HG02938 (cell line): ENCODE data around the gene FBXL13.
"Not testable (repeated sequence)": the region's sequence is repeated elsewhere in the genome, so short reads cannot be mapped to it uniquely, and the experiment has no call there.

Experiments used
- ATAC-seq: cut with Tn5 transposase; IDR thresholded peaks from one replicate; pipeline ENCODE4 v1.9.1; 2021; ENCODE audit warnings: mild to moderate bottlenecking, moderate library complexity; ENCODE audit not compliant: unreplicated experiment

Gene FBXL13

DNA sequence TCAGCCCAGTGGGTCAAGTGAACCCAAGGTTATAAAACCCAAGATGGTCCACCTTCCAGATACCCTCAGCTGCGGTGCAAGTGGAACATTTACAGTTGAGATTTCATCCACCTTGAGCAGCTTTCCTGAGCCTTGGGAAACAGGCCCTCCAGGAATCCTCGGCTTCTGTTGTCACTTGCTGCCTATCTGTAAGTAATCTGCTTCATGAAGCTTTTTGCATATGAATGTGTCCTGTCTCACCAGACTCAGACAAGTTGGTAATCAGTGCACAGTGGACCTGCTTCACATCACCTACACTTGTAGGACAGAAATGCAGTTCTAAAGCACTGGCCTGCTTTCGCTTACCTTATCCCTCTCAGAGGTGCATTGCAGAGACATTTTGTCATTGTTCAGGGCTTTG, 245.5 kb downstream of the FBXL13 start:
- no peak for ATAC-seq

DNA sequence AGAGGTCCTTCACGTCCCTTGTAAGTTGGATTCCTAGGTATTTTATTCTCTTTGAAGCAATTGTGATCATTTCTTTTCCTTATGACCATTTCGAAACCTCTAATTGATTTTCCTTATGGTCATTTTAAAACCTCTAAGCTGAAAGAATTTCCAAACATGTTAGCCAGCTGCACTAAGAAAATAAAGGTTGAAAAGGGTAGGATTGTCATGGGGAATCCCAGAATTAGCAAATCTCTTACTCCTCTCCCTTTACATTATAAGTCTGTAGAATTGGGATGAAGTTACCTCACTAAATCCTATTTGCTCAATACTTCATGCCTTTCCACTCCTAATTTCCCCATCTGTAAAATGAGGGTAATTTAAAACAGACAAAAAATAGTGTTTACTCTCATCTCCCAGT, 246.3 kb downstream of the FBXL13 start:
- ATAC-seq, result no peak

DNA sequence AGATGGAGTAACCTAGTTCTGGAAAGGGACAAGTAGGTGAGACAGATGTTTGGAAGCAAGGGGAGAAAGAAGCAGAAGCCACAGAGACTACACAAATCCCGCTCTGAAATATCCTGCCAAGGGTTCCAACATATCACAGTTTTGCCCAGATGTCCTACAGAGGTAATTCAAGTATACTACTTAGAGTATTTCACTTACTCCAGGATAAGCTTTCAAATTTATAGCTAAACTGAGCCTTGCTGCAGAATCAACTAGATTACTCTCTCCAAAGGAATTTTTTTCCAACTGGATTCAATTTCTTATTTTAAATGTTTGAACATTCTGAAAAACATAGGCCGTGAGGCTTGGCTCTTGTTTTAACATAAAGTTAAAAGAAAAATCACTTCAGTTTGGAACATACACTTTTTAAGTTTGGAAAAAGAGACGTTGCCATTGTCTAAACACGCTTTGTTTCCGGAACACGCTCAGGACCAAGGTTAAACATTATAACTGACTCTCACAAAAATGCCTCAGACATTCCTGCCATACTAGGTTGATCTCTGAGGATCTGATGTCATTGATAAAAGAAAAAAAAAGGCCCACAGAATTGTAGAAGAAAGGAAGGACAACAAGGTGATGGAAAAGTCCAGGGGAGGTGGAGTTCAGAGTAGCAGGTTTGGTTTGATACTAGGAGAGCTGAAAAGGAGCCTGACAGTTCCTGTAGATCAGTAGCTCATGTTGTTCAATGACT, 251.0 kb downstream of the FBXL13 start:
- no peak for ATAC-seq

DNA sequence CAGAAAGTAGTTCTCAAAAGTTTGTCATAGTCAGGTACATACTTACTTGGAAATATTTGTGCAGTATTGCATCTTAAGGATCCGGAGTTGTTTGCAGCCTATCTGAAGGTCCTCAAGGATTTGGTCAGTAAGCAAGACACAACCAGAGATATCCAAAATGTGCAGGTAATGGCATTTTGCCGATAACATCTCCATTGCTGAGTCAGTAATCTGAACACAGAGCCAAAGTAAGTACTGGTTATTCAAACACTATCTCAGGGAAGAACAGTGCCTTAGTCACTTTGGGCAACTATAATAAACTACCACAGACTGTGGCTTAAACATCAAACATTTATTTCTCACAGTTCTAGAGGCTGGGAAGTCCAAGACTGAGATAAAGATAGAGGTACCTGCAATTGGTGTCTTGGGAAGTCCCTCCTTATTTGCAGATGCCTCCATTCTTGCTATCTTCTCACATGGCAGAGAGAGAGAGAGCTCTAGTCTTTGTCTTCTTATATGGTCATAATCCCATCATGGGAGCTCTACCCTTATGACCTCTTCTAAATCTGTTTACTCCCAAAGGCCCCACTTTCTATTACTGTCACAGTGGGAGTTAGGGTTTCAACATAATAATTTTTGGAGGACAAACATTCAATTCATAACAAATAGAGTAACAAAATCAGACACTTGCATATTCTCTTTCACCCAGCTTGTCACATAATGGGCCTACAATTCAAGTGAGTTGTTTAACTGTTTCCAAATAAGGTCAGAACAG, 252.4 kb downstream of the FBXL13 start:
- ATAC-seq, result no peak

DNA sequence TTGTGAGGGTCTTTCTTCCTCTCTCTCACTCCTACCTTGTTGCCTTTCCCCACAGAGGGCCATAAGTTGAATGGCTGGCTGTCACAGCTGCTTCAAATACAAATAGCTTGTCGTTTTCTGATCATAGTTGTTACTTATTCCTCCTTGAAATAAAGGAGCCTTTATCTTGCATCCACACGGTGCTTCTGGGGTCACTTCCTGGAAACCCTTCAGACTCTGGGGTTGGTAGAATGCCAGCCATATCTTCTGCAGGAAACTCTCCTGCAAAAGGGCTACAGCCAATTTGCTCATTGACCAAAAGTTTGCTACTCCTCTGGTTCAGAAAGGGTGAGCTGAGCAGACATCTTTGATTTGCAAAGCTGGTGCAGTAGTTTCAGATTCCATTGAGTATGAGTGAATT, 255.4 kb downstream of the FBXL13 start:
- ATAC-seq, result no peak

DNA sequence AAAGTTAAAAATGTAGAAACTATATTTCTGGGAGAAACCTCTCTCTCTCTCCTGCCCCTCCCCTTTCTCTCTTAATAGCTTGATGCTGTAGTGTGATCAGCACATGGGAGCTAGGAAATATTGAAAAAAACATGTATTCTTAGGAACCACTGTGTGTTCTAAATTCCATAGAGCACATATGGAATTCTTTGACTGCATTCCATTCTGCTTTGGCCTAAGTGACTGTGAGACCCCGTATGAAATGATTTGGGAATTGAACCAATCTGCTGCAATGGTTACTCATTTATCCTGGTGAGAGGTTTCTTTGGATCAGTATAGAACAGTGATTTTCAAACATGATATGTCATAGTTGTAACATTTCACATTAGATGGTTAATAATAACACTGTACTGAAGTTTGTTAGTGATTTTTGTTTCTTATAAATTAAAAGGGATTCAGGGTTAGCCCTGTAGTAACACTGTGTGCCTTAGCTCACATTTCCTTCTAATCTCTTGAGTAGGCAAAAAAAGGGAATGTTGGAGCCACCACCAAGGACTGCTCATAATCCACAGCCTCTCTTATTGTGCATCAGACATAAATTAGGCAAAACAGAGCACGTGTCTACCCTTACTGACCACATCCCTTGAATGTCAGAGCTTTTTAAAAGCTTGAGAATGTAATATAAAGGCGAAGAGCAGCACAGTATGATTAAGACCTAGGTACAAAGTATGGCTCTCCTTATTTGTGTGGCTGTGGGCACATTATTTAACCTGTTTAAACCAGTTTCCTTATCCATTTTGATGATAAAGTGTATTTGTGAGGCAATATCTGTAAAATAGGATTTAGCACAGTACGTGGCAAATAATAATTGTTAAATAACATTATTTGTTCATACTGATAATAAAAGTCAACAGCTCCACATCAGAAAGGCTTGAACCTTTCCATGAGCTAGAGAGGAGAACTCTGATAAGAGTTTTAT, 256.7 kb downstream of the FBXL13 start:
- ATAC-seq, result no peak

DNA sequence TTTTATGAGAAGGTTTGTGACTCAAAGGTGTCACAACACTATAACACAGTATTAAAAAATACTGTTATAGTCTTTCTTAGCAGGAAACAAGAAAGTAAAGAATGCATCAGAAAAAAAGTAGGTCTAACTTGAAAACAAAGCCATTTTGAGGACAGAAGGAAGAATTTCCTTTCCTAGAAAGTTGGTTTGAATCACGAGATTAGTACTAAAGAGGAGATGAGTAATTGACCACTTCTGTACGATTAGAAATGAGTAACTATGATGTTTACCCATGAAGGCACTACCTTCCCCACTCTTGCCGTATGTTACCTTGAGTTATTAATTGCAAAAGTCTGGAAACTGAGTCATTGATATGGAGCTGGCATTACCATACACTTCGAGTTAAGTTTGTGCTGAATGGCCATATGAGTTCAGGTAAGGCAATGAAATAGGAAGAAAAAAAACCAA, 260.5 kb downstream of the FBXL13 start:
- no peak for ATAC-seq

DNA sequence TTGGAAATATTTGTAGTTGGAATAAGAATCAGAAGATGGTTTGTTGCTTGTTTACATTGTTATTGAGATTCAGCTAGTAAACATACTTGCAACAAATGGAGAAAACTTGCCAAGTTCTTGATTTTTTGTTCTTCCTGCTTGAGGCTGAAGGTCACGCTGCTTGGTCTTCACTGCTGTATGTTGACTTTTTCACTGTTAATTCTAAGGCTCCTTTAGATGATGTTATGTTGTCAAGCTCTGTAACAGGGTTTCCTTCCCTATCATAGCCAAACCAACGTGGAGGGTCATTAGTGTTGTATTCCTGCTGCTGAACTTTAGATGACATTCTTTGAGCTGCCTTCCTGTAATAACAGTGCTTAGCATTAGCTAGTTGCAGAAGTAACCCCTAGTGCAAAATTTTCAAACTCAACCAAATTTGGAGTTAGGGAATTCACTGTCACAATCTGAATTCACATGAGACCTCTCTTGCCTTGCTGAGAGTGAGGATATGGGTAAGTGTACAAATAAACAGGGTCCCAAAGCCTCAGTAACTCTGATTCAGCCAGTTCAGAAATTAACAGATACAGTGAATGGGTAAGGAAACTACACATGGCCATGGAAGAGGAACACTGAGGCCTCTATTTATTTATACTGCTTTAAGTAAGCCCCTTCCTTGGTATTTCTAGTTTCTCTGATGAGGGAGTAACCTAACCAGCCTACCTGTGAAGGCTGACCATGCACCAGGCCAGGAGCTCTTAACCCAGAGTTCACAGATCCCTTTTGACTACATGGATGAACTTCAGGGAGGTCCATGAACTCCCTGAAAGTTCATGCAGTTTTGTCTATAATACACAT, 261.2 kb downstream of the FBXL13 start:
- ATAC-seq, result no peak

DNA sequence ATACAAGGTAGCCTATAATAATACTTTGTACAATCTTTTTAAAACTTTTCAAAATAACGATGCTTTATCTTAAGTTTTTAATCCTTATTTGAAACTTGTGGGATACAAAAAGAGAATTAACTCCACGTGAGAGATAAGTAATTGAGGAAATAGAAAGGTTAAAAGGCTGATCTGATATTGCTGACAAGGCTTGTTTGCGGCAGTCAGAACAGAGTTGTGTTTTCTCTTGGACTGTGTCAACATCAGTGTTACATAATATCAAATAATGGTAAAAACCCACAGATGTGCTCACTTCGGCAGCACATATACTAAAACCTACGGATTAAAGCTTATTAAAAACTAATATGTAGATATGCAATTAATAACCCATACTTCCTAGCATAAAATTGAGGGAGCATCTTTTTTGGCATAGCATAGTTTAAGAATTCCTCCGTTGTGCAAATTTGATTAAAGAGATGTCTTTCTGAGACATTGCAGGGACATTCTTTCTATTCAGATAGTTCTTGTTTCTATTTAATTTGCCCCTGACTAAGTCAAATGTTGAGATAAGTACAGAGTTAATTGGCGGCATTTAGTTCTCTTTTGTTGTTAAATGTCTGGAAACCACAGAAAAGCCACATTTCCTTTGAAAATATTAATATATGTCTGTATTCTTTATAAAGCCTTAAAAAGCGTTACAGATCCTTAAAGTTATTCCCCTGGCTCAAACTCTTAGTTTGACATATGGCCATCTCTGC, 262.5 kb downstream of the FBXL13 start:
- no peak for ATAC-seq

DNA sequence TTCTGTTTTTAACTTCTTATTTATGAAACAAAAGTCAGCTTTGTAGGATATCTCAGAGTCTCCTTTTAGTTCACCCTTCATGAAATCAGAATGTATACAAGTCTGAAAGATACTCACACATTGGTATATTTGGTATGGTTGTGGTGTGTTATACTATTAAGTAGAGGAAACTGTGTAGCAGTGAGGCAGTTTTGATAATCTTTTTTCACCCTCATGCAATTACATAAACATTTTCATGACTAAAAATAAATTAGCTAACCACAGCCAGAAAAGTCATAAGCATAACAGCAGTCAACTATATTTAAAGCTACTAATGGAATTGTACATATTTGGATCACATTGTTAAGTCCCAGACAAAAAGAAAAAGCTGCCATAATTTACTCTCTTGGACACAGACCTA, 263.7 kb downstream of the FBXL13 start:
- ATAC-seq, result no peak

DNA sequence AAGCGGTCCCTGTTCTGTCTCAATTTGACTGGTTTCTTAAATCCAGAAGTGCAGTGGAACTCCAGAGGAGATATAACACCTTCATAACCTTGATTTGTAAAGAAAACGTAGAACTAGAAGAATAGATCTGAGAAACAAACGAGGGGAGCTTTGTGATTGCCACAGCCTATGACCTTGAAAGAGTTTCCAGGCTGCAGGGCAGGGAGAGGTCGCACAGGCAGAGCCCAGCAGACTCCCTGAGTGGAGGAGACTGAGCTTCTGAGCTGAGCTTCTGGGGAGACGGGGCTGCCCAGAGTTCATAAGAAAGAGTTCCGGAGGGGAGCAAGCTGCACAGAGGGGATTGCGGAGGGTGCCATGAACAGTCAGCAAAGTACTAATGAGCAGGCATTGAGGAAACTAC, 268.0 kb downstream of the FBXL13 start:
- no peak for ATAC-seq

DNA sequence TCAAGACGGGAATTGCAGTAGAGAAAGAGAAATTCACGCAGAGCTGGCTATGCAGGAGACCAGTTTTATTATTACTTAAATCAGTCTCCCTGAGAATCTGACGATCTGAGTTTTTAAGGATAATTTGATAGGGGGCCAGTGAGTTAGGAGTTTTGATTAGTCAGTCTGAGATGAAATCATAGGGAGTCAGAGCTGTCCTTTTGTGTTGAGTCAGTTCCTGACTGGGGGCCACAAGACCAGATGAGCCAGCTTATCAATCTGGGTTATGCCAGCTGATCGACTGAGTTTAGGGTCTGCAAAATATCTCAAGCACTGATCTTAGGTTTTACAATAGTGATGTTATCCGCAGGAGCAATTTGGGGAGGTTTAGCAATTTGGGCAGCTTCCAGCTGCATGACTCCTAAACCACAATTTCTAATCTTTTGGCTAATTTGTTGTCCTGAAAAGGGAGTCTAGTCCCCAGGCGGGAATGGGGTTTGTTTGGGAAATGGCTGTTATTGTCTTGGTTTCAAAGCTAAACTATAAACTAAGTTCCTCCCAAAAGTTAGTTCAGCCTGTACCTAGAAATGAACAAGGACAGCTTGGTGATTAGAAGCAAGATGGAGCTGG, 278.5 kb downstream of the FBXL13 start:
- ATAC-seq, result not testable (repeated sequence)

DNA sequence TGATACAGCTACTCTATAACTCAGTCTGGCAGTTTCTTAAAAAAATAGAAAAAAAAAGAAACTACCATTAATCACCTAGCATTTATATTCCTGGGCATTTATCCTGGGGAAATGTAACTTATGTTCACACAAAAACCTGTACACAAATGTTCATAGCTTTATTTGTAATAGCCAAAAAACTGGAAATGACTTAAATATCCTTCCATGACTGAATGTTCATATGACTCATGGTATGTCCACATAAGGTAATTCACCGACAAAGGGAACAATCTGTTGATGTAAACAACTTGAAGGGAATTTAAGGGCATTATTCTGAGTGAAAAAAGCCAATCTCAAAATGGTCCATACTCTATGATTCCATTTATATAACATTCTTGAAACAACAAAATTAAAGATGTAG, 280.0 kb downstream of the FBXL13 start:
- ATAC-seq, result not testable (repeated sequence)

DNA sequence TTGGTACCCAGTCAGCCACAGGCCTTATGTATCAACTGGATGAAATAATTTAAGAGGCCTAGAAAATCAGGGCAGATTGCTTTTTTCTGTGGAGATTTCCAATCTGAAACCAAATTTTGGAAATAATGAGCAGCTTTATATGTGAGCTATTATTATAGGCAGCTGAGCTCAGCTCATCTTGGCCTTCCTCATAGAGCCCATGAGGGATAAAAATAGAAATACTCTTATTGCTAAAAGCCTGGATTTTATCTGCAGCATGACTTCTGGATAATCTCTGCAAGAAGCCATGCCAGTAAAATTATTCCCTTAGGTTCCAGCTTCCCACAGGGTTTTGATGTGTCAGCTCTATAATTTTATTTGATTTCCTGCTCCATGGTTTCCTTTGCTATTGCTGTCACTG, 282.8 kb downstream of the FBXL13 start:
- ATAC-seq, result not testable (repeated sequence)

DNA sequence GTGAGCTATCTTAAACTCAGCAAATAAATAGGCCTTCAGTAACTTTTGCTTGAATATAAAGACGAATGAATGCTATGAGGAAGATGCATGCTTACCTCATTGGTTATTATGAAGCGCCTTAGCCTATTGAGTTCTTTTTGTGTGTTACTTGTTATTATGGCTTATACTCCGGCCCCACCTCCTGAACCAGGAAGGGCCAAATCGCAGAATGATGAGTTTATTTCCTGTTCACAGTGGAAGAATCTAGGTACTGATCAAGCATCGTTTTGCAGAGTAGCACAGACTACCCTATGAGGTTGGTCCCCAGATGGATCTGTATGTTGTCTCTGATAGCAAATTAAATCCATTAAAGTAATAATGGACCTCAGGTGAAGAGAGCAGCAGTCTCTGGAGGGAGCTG, 283.2 kb downstream of the FBXL13 start:
- ATAC-seq, result not testable (repeated sequence)

DNA sequence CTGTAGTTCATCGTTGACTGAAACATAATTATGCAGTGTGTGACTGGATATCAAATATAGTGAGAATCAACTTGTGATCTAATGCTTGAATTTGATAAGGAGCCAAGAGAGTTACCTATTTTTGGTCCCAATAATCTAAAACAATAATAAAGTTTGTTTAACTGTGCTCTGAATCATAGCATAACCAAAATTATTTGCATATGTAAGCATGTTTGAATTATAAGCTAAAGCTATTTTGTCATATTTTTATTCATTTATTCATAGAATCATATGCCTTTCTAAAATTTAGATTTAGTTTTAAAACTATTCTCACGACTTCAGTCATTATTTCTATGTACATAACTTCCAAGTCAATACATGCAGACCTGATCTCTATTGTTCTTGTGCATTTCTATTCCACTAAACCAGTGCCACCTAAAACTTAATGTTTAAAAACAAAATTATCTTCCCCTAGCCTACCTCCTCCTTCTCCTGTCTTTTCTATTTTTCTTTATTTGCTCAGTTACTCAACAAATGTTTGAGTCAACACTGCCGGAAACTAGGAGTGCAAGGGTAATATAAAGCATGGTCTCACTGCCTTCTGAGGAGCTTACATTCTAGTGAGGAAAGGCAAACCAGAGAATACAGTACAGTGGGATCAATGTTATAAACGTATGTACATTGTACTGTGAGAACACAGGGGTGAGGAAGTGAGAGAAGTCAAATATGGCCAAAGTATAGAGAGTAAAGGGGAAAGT, 284.1 kb downstream of the FBXL13 start:
- ATAC-seq, result not testable (repeated sequence)

DNA sequence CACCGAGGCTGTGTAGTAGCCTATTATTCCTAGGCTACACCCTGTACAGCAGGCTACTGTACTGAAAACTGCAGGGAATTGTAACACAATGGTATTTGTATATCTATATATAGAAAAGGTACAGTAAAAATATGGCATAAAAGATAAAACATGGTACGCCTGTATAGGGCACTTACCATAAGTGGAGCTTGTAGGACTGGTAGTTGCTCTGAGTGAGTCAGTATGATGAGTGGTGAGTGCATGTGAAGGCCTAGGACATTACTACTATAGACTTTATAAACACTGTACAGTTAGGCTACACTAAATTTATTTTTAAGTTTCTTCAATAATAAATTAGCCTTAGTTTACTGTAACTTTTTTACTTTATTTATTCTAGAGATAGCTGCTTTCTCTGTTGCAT, 285.8 kb downstream of the FBXL13 start:
- ATAC-seq, result not testable (repeated sequence)

DNA sequence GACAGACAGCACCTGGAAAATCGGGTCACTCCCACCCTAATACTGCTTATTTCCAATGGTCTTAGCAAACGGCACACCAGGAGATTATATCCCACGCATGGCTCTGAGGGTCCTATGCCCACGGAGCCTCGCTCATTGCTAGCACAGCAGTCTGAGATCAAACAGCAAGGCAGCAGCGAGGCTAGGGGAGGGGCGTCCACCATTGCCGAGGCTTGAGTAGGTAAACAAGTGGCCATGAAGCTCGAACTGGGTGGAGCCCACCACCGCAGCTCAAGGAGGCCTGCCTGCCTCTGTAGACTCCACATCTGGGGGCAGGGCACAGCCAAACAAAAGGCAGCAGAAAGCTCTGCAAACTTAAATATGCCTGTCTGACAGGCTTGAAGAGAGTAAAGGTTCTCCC, 293.7 kb downstream of the FBXL13 start:
- ATAC-seq, result not testable (repeated sequence)

DNA sequence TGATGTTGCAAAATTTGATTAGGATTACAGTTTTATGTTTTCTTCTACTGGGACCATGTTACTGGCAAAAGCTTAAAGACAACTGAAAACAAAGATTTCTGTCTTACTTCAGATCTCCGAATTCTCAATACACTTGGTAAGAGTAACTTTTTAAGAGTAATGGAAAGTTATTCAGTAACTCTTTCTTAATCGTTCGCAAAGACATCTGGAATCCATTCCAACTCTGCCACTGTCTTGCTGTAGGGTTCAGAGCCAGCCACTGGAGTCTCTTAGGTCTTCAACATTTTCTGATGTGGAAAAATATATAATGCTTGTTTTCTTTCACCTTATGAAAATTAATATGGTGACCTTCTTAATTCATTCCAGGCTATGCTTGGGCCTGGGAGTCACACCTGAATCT, 295.9 kb downstream of the FBXL13 start:
- not testable (repeated sequence) for ATAC-seq
